GM18499 (cell line): ENCODE data around the gene RASSF4.

Source experiments
- ATAC-seq: cut with Tn5 transposase; IDR thresholded peaks from one replicate; pipeline ENCODE4 v1.9.1; 2021; ENCODE audit warnings: moderate number of reproducible peaks; ENCODE audit not compliant: insufficient read depth, unreplicated experiment

Gene RASSF4

GRCh38 chr10:44961230-44961571 is 1.6 kb downstream of the RASSF4 start:
- no peak for ATAC-seq

DNA sequence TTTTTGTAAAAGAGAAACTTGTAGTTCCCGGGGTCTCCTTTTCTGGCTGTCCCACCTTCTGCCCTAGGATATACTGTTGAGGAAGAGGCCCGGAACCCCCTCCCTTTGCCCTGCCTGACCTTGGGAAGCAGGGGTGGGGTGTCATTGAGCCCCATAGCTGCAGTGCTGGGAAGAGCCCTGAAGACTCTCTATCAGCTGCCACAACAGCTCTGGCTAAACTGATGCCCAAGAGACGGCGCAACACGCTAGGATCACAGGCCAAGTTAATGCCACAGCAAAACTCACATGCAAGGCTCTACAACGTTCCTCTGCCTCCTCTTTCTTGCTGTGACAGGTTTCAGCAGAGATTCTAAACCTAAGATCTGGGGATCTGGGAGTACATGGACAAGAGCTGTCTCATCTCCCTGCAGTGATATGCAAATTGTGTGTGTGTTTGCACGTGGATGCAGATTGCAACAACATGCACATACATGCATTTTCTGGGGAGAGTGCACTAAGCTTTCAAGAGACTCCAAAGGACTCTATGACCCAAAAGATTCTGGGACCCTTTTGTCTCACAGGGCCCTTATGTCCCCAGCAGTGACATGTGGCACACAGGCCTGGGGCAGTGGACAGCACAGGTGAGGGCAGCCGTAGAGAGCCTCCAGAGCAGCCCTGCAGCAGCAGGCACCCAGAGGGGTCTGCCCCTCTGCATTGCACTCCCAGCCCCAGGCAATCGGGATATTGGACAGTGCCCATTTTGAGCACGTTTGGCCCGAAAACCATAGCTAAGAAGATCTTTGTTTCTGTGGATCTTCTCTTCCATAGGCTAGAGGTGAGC is 2.5 kb downstream of the RASSF4 start:
- ATAC-seq = no peak

DNA sequence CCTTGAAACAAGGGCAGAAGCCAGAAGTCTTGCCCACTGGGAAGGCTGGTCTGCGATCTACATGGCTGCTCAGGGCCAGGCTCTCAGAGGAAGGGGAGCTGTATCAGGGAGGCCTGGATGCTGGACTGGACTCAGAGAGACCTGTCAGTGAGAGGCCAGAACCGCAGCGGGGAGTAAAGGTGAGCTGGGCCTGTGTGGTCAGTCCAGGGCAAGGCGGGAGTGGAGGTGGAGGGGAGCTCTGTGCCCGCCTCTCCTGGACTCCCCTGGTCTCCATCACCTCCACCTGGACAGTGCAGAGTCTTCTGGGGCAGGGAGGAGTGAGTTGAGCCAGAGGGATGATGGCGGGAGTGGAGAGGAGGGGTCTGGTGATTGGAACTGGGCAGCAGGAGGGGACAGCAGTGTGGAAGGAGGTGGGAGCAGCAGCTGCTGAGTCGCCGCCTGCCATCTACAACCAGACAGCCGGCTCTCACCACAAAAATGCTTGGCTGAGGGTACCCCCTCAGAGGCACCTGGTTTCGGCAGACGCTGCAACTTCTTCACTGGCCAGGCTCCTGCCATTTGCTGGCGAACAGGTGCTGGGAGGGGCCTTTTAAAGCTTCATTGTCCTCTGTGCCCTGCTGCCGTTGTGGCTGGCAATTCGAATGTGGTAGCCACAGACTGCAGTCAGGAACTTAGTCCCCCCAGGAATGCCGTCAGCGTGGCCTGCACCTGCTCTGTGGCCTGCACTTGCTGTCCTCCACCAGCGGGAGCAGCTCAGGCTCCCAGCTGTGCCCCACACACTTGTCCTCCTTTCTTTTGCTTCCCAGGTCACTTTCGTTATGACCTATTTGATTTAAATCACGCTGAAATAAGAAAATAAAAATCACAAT is 3.5 kb downstream of the RASSF4 start:
- no peak for ATAC-seq

DNA sequence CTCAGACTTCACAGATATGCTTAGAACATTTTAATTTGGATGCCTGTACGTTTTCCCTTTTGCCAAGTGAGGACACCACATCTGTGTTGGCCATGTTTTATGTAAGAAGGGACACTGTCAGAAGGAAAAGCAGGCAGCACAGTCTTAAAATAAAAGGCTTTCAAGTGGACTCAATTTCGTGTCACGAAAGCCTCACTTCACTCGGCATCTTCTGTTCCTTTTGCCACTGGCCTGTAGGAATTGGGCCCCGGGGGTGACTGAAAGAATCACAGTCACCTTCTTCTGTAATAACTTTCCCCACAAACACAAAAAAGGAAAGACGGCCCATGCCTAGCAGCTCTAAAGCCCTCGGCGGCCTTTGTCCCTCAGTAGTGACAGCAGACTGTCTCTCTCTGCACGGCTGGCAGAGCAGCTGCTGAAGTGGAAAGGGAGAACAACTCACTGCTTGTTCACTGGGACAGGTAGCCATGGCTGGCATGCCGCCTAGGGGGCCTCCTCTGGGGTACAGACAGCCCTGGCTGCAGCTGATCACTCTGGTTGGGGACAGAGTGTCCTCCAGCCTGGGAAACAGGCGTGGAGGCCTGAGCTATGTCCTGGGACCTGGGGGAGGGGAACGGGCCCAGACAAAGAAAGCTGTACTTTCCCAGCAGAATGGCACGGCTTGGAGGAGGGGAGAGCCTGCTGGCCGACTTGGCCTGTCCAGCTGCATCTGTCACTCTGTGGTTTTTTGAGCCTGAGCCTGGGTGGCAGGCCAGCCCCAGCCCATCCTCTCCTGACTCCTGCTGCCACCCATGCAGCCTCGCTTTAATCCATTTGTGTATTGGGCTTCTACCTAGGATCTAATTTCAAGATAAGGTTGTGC is 4.4 kb downstream of the RASSF4 start:
- ATAC-seq = no peak

DNA sequence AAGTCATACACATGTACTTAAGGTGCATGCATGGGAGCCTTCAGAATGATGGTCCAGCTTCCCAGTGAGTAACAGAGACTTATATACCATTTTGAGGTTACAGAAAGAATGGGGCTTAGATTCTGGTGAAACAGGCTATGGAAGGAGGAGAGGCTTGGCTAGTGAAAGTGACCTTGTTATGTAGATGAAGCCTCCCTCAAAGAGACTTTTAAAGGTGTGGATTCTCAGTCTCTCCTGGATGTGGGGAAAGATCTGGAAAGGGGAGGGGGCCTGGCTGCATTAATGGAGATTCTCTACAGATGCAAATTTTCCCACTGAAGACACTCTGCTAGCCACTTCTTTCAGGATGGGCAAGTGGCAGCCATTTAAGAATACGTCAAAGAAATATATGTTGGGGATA is 5.5 kb downstream of the RASSF4 start:
- no peak for ATAC-seq

GRCh38 chr10:44965651-44966097 is 6.1 kb downstream of the RASSF4 start:
- ATAC-seq = no peak

- ATAC-seq = no peak
Measured at GRCh38 chr10:44966129-44966815, 6.7 kb downstream of the RASSF4 start.

GRCh38 chr10:44966816-44967509 is 7.4 kb downstream of the RASSF4 start:
- no peak for ATAC-seq

DNA sequence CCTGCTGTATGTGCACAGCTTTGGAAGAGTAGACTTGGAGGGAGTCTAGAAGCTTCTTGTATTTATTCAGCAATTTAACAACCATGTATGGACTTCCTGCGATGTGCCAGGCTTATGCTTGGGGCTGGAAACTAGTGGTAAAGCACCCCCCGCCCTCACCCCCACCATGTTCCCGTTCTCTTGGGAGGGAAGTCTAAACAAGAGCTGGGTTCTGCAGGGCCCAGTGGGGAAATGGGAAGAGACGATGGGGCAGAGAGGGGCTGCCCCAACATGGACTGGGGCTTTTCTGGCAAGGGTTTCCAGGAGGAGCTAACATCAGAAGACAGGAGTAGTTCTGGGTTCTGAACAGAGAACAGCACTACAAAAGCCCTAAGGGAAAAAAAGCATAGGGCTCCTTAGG is 8.0 kb downstream of the RASSF4 start:
- no peak for ATAC-seq

DNA sequence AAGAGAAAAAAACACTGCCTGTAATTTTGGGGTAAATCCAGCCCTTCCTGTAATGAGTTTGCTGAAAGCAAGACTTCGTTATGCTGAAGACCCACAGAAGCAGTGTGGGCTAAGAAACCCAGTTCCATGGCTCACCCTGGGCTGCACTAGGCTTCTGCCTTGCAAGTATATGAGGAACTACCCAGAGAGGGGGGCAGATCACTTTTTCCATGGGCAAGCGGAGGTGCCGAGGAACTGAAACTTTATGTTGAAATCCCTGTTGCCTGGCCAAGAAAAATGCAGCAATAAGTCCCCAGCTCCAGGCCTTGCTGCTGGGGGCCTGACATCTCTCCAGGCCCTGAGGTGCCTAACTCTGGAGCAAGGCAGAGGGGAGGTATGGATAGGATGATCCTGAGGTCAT is 8.5 kb downstream of the RASSF4 start:
- no peak for ATAC-seq

- ATAC-seq = no peak
Measured at GRCh38 chr10:44968500-44969400, 9.1 kb downstream of the RASSF4 start.

- no peak for ATAC-seq
Measured at GRCh38 chr10:44969854-44970253, 10.3 kb downstream of the RASSF4 start.

DNA sequence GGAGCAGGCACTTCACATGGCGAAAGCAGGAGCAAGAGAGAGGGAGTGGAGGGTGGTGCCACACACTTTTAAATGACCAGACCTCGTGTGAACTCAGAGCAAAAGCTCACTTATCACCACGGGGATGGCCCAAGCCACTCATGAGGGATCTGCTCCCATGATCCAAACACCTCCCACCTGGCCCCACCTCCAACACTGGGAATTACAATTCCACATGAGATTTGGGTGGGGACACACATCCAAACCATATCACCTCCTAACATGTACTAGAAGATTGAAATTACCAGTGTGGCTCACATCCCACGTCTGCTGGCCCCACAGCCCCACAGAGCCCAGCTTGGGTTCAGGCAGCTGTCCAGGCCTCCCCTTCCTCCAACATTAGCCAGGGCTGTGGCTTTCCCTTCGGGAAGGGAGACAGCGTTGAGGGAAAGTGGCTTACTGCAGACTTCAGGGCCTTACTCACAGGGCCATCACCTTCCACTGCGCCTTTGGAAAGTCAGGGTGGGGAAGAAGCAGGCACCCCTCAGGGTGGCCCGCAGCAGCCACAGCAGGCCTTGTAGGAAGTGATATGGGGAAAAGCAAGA is 11.3 kb downstream of the RASSF4 start:
- no peak for ATAC-seq

DNA sequence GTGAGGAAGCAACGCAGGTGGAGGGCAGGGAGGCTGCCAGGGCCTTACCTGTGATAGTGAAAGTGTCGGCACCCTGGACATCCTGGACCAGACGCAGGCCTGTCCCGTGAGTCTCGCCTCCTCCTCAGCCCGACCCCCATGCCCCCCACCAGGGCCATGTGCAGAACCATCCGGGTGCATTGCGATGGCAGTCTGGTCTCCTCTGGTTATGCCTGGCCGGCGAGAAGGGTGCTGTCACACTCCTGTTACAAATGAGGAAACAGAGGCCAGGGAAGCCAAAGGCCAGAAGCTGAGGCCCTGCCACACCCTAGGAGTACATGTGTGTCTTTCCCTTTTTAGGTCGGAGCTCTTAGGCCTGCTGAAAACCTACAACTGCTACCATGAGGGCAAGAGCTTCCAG is 11.8 kb downstream of the RASSF4 start:
- ATAC-seq = no peak

GRCh38 chr10:44971935-44972757 is 12.5 kb downstream of the RASSF4 start:
- no peak for ATAC-seq

- ATAC-seq = no peak
Measured at GRCh38 chr10:44972874-44973306, 13.3 kb downstream of the RASSF4 start.
